Right ventricle myocardium superior (tissue), 1 donor: ENCODE results near the gene KLHL42. TPM values are rescaled to one million over a fixed set of nuclear protein-coding genes. Genes with fewer than 3 reads are reported as not detected.

Source experiments
- ATAC-seq: fragments of 200-7000 bp; cut with Tn5 transposase; one replicate; pipeline ENCODE4 v1.9.1; 2020; ENCODE audit warnings: mild to moderate bottlenecking; ENCODE audit not compliant: poor library complexity
- DNase-seq: peaks from one replicate; pipeline ENCODE4 v3.0.0-alpha.2; 2020
- intact Hi-C: fragments of 100-400 bp; cut with DNase I; formaldehyde crosslinking; loops from one replicate; pipeline ENCODE4 v1.11.2; 2022
- total RNA-seq: library from RNA; stranded (reverse); fragmentation: NEBNext Ultra II Directional; extraction: Animal tissue kit (Norgen Biotek cat#: 25700); gene quantifications from one replicate; pipeline ENCODE4 v1.2.1, GENCODE V29; 2021
- donor health status: DM: no; HTN: yes; CAD: no; lungs with severe emphysema.

Gene KLHL42
- total RNA-seq, 1 donor from 2014 or later = 5.4 TPM

DNA sequence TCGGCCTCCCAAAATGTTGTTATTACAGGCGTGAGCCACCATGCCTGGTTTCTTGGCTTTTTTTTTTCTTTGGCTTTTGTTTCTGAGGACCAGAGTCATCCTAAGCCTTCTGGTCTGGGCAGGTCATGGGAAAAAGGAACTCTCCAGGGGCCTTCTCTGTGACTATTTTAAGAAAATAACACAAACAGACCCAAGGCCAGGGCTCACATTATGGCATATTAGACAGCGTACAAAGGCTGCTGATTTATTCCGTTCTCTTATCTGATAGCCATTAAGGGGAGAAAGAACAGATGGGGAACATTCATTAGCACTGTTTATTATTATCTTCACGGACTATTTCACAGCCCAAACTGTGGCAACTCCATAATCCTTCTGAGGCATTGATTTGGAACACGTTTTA, 28.8 kb downstream of the KLHL42 start:
- intact Hi-C loops = no loop called here
- no peak for DNase-seq
- ATAC-seq = no peak

DNA sequence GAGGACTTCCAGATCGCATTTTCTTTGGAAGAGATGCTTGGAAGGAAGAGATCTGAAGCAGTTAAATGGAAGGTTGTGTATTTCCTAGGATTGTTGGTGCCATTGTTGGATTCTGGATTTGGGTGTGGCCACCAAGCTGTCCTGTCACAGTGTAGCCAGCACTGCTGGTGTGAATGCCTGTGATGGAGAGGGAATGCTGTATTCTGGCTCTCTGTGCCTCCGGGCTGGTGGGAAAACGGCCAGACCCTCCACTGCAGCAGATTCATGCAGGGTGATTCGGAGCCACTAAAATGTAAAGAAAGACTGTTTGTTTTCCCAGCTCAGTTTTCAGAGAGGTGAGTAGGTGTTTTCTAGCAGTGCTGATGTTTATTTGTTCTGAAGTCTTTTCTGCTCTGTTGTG, 30.7 kb downstream of the KLHL42 start:
- intact Hi-C loops = no loop called here
- ATAC-seq = no peak
- DNase-seq = no peak

DNA sequence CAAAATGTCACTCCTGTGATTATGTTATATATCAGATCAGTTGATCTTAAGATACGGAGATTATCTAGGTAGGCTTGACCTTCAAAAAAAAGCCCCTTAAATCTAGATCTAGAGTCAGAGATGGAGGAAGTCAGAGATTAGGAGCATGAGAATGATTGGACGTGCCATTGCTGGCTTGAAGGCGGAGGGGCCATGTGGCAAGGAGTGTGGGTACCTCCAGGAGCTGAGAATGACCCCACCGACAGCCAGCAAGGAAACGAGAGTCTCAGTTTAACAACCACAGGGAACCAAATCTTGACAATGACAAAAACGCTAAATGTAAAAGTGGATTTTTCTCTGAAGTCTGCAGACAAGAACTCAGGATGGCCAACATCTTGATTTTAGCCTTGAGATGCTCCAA, 32.5 kb downstream of the KLHL42 start:
- intact Hi-C loops = no loop called here
- DNase-seq = no peak
- ATAC-seq = no peak

DNA sequence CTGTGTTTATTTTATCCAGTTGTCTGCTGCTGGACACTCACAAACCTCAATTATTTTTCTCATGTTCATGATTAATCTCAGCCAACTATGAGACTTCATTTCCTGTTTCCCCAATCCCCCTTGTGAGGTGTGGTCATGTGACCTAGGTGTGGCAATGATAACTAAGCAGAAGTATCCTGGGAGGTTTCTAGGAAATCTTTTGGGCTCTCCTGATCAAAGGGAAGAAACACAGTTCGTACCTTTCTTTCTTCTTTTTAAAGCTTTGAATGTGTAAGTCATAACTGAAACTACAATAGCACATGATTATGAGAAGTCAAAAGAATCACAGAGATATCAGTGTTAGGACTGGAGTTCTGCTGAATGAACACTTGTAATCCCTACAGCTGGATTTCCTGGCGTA, 34.4 kb downstream of the KLHL42 start:
- intact Hi-C loops = no loop called here
- ATAC-seq = no peak
- DNase-seq = no peak

DNA sequence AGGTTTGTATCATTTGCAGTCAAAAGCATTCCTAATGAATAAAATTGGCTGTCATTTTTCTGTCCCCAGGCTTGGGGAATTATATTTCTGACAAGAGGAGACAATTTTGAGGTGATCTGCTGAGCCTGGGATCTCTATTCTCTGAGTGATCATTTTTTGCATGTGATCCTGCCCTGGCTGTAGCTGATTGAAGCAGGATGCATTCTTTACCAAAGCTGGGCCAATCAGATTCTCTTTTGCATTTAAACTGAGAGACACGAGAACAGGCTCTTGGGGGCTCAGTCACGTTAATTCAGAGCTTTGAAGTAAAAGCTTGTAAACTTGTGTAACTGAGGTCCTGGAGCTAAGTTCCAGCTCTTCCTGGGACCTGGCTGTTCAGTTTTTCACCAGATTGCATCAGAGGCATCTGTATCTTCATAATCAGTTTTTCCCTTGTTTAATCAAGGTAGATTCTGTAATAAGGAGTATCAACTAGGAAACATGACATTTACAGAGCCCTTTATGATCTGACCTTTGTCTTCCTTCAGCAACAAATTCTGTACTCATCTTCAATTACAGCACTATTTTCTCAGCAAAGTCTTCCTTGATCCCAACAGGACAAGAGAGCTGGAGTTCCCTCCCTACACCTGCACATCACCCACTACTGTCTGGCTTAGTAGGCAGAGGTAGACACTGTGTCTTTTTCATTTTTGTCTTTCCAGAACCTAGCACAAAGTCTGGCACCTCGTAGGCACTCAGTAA, 35.0 kb downstream of the KLHL42 start:
- intact Hi-C loops = no loop called here
- DNase-seq = no peak
- no peak for ATAC-seq

DNA sequence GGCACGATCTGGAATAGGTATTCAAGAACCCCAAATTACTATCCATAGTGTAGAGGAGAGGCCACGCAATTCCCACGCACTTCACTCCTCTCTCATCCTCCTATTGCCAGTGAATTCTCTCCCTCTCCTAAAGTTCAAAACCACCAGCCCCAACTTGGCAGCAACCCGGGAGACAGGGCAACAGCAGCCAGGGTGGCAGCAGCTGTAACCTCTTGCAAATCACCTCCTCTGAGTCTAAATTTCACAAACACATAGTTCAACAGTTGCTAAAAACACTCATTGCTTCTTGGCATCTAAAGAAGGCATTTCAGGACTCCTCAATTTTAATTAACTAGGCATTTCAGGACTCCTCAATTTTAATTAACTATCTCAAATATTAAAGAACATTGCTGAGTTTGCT, 37.7 kb downstream of the KLHL42 start:
- ATAC-seq (no peak), DNase-seq (no peak)
- intact Hi-C loops = no loop called here

DNA sequence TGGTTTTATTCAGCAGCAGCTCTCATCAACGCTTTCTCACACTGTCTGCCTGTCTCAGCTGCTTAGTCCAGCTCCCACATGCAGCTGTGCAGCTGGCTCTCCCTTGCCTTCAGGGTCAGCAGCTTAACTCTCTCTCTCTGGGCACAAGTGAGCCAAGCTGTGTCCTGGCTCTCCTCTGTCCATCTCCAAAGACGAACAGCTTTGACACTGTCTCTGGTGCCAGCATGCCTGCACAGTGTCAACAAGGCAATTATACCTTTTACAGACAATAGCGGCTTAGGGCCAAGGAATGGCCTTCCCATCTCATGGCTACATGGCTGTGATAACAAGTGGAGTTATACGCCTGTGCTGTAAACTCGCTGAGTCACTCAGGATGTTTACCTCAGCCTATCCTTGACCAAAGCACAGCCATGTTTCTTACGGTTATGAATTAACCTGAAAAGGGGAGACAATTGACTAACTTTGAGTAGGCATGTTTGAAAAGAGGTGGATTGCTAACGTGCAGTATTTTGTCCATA, 38.4 kb downstream of the KLHL42 start:
- ATAC-seq = peak; percentile 34
- DNase-seq = no peak
- intact Hi-C loops = no loop called here

DNA sequence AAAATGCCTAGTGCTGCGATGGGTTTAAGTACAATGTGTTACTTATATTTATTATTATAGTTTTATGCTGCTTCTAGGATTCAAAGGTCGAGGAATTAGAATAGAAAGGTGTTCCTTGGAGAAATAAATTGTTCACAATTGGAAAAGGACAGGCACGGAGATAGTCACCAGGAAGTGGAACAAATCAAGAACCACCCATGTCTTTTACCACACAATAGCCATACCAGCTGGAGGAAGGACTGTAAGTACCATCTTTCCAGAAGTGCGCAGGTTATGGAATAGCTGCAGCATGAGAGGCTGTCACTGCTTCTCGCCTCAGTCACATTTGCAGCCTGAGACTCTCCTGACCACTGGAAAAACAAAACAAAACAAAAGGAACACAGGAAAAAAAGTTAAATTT, 40.5 kb downstream of the KLHL42 start:
- no peak for DNase-seq
- no peak for ATAC-seq
- intact Hi-C loops = loop anchor here (5.0 kb wide), 1 partner anchor 78 kb away; no protein-coding TSS in a partner anchor

DNA sequence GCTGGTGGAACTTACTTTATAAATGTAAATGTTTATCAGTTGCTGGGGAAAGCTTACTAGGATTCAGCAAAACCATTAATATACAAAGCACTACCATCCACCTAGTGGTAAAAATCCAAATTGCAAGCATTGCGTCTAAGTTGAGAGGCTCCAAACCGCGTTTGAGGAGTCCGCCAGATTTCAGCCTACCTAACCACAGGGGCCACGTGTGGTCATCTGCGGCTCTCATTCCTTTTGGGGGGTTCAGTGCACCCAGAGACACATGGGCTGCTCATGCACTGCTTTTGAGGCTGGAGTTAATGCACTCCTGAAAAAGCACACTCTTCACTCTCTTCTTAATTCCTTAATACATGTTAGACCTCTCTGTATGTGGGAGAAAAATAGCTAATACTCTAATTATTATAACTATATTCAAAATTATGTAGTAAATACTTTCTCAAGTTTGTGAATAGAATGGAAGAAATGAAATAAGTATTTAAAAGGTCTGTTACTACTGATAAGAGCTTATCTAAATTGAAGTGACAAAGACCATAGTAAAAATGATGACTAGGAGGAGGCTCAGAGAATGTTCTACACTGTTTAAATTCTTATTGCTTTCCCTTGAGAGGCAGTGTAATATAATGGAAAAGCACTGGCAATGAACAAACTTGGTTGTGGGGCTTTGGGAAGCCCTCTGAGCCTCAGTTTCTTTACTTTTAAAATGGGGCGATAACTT, 41.4 kb downstream of the KLHL42 start:
- intact Hi-C loops = loop anchor here (5.0 kb wide), 1 partner anchor 79 kb away; no protein-coding TSS in a partner anchor
- peak; percentile 80 for ATAC-seq
- no peak for DNase-seq

DNA sequence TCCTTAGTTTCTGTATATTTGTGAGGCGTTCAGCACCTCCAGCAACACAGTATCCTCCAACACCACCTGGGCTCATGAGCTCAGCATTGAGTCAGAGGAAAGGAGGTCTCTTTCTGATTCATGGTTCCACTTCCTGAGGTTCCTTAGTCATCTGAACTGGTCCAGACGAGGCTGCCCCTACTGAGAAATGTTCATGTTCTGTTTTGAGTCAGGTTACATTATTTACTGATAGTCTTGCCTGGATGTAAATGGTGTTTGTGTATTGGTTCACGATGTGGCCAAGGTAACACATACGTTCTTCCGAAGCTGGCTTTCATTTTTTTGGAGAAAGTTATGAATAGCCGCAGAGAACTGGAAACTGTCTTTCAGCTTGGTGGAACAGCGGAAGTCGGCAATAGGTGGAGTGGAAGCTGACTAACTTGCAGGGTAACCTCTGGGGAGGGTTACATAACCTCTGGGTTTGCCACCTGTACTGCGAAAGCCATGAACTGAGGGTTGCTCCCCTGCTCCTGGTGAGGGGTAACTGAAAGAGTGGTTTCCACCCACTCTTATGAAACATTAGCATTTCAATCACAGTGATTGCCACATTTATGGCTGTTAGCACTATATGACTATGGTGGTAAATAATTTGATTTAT, 42.2 kb downstream of the KLHL42 start:
- DNase-seq = no peak
- no peak for ATAC-seq
- intact Hi-C loops = loop anchor here (5.0 kb wide), 1 partner anchor 80 kb away; no protein-coding TSS in a partner anchor

DNA sequence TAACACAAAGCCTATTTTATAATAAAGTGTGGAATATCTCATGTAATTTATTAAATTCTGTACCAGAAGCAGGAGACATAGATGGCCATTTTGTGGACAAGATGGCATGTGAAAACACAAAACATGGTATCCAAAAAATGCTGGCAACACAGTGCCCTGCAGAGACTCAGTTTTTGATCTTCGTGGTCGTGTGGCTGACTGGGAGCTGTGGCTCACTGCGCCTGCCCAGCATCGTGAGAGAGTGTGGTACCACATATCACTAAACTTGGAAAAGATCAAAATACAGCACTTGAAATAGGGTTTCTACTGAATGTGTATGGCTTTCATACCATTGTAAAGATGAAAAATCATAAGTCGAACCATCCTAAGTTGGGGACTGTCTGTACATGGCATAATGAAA, 43.0 kb downstream of the KLHL42 start:
- ATAC-seq (no peak), DNase-seq (no peak)
- intact Hi-C loops = loop anchor here (5.0 kb wide), 1 partner anchor 81 kb away; no protein-coding TSS in a partner anchor

DNA sequence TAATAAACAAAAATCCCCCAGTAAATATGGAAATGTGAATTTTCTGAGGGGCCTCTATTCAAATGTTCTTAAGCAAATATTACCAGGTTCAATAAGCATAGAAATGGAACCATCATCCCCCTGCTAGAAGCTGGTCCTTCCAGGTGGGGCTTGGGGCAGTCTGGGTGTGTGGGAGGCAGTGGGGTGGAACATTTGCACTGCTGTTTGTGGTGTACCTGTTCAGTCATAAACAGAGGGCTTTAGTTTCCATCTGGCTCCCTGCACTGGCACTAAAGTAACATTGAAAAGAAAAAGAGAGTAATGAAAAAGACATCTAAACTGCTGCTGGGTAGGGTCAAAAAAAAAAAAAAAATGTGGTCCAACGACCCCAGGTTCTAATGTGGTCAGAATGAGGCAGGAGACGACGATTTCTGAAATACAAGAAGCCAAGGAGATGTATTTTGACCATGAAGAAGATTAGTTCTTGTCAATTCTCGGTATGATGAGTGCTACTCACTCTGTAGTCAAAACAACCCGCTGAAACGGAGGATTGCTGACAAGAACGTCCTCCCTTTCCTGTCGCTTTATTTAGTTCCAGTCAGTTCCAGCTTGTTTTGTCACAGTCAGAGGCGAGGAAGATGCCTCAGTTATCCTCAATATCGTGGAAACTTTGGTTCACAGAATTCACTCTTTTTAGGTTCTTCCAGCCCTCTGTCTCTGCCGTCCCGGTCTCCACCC, 44.3 kb downstream of the KLHL42 start:
- DNase-seq (no peak), ATAC-seq (no peak)
- intact Hi-C loops = loop anchor here (5.0 kb wide), 1 partner anchor 82 kb away; no protein-coding TSS in a partner anchor

DNA sequence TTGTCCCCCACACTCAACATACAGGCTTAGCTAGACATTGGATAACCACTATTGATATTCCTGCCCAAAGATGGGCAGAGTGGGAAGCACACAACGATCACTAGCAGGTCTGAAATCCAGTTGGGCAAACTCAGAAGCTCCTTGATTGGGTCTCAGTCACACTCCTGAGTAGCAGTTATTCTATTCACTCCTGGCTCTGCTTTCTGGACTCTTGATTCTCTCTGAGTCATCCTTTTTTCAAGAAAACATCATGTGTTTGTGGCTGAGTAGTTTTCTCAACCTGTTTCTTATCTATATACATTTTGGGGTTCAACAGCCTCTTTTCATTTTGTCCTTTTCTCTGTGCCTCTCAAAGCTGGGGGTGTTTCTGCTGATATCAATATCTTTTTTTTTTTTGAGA, 46.0 kb downstream of the KLHL42 start:
- DNase-seq = no peak
- intact Hi-C loops = no loop called here
- no peak for ATAC-seq

DNA sequence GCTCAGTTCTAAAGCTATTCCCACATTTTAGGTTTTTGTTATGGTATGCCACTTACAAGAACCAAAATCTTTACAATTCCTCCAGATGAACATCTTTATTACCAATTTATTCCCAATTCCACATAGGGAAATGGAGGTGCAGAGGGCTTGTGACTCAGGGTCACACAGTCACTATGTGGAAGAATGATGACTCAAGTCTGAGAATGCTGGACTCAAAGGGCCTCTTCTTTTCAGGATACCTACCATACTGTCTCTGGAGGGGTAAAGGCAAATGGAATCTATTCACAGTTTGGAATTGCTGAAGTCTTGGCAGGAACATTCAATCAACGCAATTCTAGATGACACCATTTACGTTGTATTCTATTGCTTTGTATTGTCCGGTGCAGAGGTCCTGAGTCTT, 48.2 kb downstream of the KLHL42 start:
- DNase-seq = no peak
- ATAC-seq = no peak
- intact Hi-C loops = no loop called here

DNA sequence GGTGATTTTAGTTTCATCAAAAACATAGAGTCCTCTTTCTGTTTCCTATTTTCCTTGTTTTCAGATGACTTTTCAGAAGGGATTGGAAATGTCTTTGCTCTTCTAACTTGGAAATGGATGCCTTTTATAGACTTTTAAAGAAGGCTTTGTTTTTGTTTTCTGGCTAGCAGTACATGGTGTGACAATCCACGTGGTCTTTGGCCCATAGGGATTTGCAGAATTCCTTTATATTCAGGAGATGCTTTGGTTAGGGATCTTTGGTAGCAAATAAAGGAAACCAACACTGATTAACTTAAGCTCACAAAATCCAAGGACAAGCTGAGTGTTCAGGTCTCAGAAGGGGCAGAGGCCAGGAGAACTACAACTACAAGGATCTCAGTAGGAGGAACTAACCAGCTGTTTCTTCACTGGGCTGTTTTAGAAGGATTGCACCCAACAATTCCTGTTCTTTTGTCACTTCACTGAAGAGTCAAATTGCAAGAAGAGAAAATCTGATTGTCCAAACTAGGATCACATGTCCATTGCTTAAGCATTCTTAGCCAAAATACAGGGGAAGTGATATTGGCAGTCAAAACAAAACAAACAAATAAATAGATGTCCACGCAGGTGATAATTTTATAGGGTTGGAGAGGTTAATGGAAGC, 58.6 kb downstream of the KLHL42 start:
- intact Hi-C loops = no loop called here
- no peak for DNase-seq
- ATAC-seq = no peak

DNA sequence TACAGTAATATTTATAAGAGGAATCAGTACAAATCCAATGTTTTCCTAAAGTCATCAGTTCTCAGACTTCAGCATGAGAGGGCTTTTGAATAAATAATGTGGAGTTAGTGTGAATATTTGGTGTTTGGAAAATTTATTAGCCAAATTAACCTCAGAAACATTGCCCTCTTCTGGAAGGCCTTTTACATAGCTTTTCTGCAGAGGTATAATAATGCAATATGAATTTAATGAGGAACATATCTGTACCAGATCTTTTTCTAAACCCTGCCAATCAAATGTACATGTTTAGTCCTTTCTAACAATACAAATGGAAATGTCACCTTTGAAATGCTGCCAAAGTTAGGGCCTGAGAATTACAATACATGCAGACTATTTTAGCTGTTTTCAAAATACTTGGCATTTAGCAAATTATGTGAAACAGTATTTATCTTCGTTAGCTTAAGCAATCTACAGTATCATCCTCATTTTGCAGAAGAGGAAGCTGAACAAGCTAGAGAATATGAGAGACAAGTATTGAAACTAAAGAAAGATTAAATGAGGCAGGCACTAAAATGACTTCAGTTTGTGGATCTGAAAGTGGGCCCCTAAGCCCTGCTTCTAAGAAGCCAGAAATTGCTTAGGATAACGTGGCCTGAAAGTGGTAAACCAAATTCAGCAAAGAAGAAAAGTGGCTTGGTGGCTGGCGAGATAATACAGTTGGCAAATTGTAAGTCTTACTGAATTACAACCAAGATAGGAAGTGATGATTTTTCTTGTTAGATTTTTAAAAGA, 60.4 kb downstream of the KLHL42 start:
- DNase-seq (no peak), ATAC-seq (no peak)
- intact Hi-C loops = no loop called here

DNA sequence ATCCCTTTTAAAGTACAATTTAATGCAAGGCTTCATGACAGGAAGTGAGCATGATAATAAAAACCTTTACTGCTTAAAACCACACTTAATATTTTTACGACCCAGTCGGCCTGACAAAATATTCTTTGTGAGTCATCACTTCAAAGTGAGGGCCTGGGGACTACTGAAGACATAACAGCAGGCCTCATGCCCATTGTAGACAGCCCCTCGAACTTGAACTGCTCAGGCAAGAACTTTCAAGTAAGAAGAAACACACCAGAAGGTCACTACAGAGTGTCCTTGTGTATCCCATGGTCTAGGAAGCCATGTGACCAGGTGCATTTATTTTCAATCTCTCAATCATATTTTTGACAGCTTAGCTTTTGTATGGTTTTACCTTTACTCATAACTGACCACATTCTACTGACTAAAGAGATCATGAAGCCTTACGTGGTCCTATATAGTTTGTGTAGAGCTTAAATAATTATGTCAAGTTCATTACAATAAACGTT, 61.4 kb downstream of the KLHL42 start:
- intact Hi-C loops = no loop called here
- DNase-seq = no peak
- ATAC-seq = no peak
